Measurements from ENCODE around the gene SWSAP1. TPM values are rescaled to one million over a fixed set of nuclear protein-coding genes. Genes with fewer than 3 reads are reported as not detected.
A peak's percentile ranks its signal among the peaks of the same experiment; 100 is the strongest.

Gene SWSAP1
- total RNA-seq, 1 experiment from 2014 or later = 3.0 TPM

DNA sequence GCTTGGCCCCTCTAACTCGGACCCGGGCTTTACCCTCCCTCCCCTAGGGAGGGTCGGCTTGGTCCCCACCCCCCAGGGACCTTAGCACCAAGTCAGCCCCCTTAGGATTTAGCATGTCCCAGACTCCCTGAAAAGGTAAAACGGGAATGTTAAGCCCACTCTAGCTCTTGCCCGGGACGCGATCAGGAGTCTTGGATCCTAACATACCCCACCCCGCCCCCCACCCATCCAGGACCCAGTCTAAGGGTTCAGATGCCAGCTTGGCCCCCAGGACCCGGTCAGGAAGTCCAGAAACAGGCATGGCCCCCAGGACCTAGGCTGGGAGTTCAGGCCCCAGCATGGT lies 9.2 kb downstream of the SWSAP1 start:
- peaks cover 3% of the 10 kb centered on the region; the same call in 1 of the 2 replicates for H3K27me3 Mint-ChIP-seq (ENCODE audit: low read depth)
- ChIA-PET POLR2A (interaction anchor here (1.4 to 5.9 kb wide), 4 partner anchors 9 to 175 kb away, joined by 5 to 115 read pairs (median 11); partner anchors contain the start of genes ELOF1, ODAD3, PRKCSH and RGL3), CTCF (interaction anchor here (0.6 to 5.3 kb wide), 38 partner anchors 8 to 217 kb away, joined by 3 to 308 read pairs (median 6); partner anchors contain the start of genes CCDC159, DOCK6, ELAVL3 and ELOF1)
- peak overlapping the region; percentile 91 for H3K4me3 Mint-ChIP-seq
- TF ChIP-seq GRHL2 (CRISPR knock-in tag; IDR thresholded peaks at IDR 0.05; ENCODE audit: insufficient replicate concordance, severe bottlenecking) = no peak
- no peak for TF ChIP-seq GTF2I (CRISPR knock-in tag; conservative IDR thresholded peaks at IDR 0.05)
- no peak for TF ChIP-seq ESRRA (CRISPR knock-in tag; IDR thresholded peaks at IDR 0.05; ENCODE audit: borderline replicate concordance)
- TF ChIP-seq, protein P1, sequence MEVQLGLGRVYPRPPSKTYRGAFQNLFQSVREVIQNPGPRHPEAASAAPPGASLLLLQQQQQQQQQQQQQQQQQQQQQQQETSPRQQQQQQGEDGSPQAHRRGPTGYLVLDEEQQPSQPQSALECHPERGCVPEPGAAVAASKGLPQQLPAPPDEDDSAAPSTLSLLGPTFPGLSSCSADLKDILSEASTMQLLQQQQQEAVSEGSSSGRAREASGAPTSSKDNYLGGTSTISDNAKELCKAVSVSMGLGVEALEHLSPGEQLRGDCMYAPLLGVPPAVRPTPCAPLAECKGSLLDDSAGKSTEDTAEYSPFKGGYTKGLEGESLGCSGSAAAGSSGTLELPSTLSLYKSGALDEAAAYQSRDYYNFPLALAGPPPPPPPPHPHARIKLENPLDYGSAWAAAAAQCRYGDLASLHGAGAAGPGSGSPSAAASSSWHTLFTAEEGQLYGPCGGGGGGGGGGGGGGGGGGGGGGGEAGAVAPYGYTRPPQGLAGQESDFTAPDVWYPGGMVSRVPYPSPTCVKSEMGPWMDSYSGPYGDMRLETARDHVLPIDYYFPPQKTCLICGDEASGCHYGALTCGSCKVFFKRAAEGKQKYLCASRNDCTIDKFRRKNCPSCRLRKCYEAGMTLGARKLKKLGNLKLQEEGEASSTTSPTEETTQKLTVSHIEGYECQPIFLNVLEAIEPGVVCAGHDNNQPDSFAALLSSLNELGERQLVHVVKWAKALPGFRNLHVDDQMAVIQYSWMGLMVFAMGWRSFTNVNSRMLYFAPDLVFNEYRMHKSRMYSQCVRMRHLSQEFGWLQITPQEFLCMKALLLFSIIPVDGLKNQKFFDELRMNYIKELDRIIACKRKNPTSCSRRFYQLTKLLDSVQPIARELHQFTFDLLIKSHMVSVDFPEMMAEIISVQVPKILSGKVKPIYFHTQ (CRISPR knock-in tag; IDR thresholded peaks at IDR 0.05) = no peak
- TF ChIP-seq TCF7 (CRISPR knock-in tag; IDR thresholded peaks at IDR 0.05; ENCODE audit: low read depth) = no peak
- TF ChIP-seq RELA (CRISPR knock-in tag; IDR thresholded peaks at IDR 0.05; ENCODE audit: borderline replicate concordance) = no peak
- TF ChIP-seq, protein P2, sequence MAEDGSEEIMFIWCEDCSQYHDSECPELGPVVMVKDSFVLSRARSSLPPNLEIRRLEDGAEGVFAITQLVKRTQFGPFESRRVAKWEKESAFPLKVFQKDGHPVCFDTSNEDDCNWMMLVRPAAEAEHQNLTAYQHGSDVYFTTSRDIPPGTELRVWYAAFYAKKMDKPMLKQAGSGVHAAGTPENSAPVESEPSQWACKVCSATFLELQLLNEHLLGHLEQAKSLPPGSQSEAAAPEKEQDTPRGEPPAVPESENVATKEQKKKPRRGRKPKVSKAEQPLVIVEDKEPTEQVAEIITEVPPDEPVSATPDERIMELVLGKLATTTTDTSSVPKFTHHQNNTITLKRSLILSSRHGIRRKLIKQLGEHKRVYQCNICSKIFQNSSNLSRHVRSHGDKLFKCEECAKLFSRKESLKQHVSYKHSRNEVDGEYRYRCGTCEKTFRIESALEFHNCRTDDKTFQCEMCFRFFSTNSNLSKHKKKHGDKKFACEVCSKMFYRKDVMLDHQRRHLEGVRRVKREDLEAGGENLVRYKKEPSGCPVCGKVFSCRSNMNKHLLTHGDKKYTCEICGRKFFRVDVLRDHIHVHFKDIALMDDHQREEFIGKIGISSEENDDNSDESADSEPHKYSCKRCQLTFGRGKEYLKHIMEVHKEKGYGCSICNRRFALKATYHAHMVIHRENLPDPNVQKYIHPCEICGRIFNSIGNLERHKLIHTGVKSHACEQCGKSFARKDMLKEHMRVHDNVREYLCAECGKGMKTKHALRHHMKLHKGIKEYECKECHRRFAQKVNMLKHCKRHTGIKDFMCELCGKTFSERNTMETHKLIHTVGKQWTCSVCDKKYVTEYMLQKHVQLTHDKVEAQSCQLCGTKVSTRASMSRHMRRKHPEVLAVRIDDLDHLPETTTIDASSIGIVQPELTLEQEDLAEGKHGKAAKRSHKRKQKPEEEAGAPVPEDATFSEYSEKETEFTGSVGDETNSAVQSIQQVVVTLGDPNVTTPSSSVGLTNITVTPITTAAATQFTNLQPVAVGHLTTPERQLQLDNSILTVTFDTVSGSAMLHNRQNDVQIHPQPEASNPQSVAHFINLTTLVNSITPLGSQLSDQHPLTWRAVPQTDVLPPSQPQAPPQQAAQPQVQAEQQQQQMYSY (CRISPR knock-in tag; IDR thresholded peaks at IDR 0.05) = no peak
- TF ChIP-seq NFATC4 (CRISPR knock-in tag; IDR thresholded peaks at IDR 0.05) = no peak
- TF ChIP-seq, protein P3, sequence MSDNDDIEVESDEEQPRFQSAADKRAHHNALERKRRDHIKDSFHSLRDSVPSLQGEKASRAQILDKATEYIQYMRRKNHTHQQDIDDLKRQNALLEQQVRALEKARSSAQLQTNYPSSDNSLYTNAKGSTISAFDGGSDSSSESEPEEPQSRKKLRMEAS (CRISPR knock-in tag; IDR thresholded peaks at IDR 0.05) = no peak
- TF ChIP-seq, protein P4, sequence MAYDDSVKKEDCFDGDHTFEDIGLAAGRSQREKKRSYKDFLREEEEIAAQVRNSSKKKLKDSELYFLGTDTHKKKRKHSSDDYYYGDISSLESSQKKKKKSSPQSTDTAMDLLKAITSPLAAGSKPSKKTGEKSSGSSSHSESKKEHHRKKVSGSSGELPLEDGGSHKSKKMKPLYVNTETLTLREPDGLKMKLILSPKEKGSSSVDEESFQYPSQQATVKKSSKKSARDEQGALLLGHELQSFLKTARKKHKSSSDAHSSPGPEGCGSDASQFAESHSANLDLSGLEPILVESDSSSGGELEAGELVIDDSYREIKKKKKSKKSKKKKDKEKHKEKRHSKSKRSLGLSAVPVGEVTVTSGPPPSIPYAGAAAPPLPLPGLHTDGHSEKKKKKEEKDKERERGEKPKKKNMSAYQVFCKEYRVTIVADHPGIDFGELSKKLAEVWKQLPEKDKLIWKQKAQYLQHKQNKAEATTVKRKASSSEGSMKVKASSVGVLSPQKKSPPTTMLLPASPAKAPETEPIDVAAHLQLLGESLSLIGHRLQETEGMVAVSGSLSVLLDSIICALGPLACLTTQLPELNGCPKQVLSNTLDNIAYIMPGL (CRISPR knock-in tag; IDR thresholded peaks at IDR 0.05) = no peak
- TF ChIP-seq ELF4 (CRISPR knock-in tag; IDR thresholded peaks at IDR 0.05; ENCODE audit: low read depth) = no peak
- TF ChIP-seq, protein P5, sequence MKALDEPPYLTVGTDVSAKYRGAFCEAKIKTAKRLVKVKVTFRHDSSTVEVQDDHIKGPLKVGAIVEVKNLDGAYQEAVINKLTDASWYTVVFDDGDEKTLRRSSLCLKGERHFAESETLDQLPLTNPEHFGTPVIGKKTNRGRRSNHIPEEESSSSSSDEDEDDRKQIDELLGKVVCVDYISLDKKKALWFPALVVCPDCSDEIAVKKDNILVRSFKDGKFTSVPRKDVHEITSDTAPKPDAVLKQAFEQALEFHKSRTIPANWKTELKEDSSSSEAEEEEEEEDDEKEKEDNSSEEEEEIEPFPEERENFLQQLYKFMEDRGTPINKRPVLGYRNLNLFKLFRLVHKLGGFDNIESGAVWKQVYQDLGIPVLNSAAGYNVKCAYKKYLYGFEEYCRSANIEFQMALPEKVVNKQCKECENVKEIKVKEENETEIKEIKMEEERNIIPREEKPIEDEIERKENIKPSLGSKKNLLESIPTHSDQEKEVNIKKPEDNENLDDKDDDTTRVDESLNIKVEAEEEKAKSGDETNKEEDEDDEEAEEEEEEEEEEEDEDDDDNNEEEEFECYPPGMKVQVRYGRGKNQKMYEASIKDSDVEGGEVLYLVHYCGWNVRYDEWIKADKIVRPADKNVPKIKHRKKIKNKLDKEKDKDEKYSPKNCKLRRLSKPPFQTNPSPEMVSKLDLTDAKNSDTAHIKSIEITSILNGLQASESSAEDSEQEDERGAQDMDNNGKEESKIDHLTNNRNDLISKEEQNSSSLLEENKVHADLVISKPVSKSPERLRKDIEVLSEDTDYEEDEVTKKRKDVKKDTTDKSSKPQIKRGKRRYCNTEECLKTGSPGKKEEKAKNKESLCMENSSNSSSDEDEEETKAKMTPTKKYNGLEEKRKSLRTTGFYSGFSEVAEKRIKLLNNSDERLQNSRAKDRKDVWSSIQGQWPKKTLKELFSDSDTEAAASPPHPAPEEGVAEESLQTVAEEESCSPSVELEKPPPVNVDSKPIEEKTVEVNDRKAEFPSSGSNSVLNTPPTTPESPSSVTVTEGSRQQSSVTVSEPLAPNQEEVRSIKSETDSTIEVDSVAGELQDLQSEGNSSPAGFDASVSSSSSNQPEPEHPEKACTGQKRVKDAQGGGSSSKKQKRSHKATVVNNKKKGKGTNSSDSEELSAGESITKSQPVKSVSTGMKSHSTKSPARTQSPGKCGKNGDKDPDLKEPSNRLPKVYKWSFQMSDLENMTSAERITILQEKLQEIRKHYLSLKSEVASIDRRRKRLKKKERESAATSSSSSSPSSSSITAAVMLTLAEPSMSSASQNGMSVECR (CRISPR knock-in tag; IDR thresholded peaks at IDR 0.05; ENCODE audit: borderline replicate concordance) = no peak
- TF ChIP-seq EMX1 (CRISPR knock-in tag; IDR thresholded peaks at IDR 0.05) = no peak
- TF ChIP-seq, protein P6, sequence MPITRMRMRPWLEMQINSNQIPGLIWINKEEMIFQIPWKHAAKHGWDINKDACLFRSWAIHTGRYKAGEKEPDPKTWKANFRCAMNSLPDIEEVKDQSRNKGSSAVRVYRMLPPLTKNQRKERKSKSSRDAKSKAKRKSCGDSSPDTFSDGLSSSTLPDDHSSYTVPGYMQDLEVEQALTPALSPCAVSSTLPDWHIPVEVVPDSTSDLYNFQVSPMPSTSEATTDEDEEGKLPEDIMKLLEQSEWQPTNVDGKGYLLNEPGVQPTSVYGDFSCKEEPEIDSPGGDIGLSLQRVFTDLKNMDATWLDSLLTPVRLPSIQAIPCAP (CRISPR knock-in tag; IDR thresholded peaks at IDR 0.05) = no peak
- TF ChIP-seq, protein P7, sequence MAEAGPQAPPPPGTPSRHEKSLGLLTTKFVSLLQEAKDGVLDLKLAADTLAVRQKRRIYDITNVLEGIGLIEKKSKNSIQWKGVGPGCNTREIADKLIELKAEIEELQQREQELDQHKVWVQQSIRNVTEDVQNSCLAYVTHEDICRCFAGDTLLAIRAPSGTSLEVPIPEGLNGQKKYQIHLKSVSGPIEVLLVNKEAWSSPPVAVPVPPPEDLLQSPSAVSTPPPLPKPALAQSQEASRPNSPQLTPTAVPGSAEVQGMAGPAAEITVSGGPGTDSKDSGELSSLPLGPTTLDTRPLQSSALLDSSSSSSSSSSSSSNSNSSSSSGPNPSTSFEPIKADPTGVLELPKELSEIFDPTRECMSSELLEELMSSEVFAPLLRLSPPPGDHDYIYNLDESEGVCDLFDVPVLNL (CRISPR knock-in tag; IDR thresholded peaks at IDR 0.05; ENCODE audit: borderline replicate concordance, low read depth) = no peak
- TF ChIP-seq ZNF138 (CRISPR knock-in tag; conservative IDR thresholded peaks at IDR 0.05) = no peak
- no peak overlapping the region for H3K27ac Mint-ChIP-seq
- H3K4me1 Mint-ChIP-seq = peaks cover 20% of the 10 kb centered on the region
- peaks cover 4% of the 10 kb centered on the region for H3K36me3 Mint-ChIP-seq
- DNase-seq (ENCODE audit: low spot score) = no peak
- no peak for ATAC-seq
- H3K9me3 Mint-ChIP-seq = peaks cover 3% of the 10 kb centered on the region; the same call in 1 of the 2 replicates

All from WTC11 (cell line).